ENCODE measurements around the gene CAPN10. TPM values are rescaled to one million over a fixed set of nuclear protein-coding genes. Genes with fewer than 3 reads are reported as not detected.

CAPN10 gene
- total and polyA plus RNA-seq, 3 donors from 2014 or later = 29.8 to 104 (median 66.5) TPM

DNA sequence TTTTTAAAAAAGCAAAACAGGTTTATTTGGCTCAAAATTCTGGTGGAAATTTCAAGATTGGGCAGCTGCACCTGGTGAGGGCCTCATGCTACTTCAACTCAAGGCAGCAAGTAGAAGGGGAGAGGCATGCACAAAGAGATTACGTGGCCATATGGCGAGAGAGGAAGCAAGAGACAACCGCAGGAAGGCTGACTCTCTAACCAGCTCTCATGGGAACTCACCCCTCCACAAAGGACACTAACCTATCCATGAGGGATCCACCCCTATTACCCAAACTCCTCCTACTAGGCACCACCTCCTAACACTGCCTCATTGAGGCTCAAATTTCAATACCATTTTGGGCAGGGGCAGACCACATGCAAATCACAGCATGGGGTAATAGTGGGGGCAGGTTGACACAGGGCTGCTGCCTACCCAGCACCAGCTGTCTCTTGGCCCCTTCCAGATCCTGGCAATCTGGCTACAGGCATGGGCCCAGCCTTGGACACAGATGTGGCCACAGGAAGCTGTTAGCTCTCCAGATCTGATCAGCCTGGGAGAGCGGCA, 2.0 kb upstream of the CAPN10 start:
- no peak overlapping the region for H3K27ac ChIP-seq
- DNase-seq = no peak
- H3K27me3 ChIP-seq = no peaks in the 10 kb centered on the region
- no peaks in the 10 kb centered on the region for H3K36me3 ChIP-seq (ENCODE audit: low read depth, missing control alignments)
- TF ChIP-seq POLR2A (IDR thresholded peaks at IDR 0.05) = no peak
- TF ChIP-seq CTCF (IDR thresholded peaks at IDR 0.05) = no peak
- intact Hi-C loops (cut with DNase I; ENCODE audit: low total_unique reads) = no loop called here
- H3K4me3 ChIP-seq = no peak overlapping the region
- peaks cover 26% of the 10 kb centered on the region for H3K4me1 ChIP-seq
- 71 to 77% methylated on average over 4 of the region's 4 CpGs for WGBS, 2 donors
- H3K9me3 ChIP-seq = no peaks in the 10 kb centered on the region

DNA sequence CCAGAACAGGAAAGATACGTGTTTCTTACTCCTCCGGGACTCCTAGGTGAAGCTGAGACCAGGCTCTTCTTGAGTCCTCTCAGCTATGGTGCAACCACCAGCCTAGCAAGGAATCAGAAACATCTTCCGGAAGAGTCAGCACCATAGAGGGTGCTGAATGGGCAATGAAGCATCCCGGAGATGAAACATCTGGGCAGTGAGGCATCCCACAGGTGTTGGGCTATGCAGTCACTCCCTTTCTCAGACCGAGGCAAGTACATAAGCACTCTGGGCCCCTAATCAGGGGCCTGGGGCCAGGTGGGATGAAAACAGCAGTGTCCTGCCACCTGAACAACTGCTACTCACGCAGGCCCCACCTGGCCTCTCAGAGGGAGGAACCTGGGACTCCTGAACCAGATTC, 1.4 kb upstream of the CAPN10 start:
- Histone ChIP-seq H3K27ac (no peak overlapping the region), H3K27me3 (no peaks in the 10 kb centered on the region), H3K4me1 (peaks cover 26% of the 10 kb centered on the region), H3K9me3 (no peaks in the 10 kb centered on the region), H3K36me3 (ENCODE audit: low read depth, missing control alignments) (no peaks in the 10 kb centered on the region), H3K4me3 (peak overlapping the region in 1 of 2 donors; percentile 88)
- no peak for DNase-seq
- WGBS, 2 donors = 35 to 52% methylated on average over 5 to 6 of the region's 6 CpGs
- no peak for TF ChIP-seq CTCF (IDR thresholded peaks at IDR 0.05)
- TF ChIP-seq POLR2A (IDR thresholded peaks at IDR 0.05) = no peak
- intact Hi-C loops (cut with DNase I; ENCODE audit: low total_unique reads) = no loop called here

DNA sequence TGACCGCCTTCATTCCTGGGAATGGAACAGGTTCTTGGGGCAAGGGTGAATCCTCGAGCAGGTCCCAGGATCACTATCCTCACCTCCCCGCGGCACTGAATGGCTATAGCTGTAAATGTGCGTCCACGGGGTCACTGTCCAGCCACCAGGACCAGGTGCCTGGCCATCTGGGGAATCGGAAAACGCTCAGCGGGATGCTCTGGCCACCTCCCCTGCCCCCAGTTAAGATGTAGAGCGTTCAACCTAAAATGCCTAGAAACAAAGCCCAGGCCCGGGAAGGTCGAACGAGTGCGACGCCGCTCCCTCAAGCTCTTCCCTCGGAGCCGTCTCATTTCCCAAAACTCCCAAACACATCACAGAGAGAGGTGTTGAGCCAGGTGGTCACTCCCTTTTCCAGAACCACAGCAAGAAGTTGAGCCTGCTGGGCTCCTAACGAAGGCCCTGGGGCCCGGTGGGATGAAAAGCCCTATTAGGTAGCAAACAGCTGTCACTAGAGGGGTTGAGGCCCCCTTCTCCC, 795 bp upstream of the CAPN10 start:
- H3K9me3 ChIP-seq = no peaks in the 10 kb centered on the region
- no peak for DNase-seq
- TF ChIP-seq POLR2A (IDR thresholded peaks at IDR 0.05) = no peak
- no peak for TF ChIP-seq CTCF (IDR thresholded peaks at IDR 0.05)
- intact Hi-C loops (cut with DNase I; ENCODE audit: low total_unique reads) = no loop called here
- H3K27ac ChIP-seq = peak overlapping the region; percentile 91 to 95
- peaks cover 26% of the 10 kb centered on the region for H3K4me1 ChIP-seq
- WGBS, 2 donors = 1% methylated on average over 20 of the region's 20 CpGs
- H3K4me3 ChIP-seq = peak overlapping the region; percentile 85 to 88
- H3K36me3 ChIP-seq (ENCODE audit: low read depth, missing control alignments) = no peaks in the 10 kb centered on the region
- no peaks in the 10 kb centered on the region for H3K27me3 ChIP-seq

DNA sequence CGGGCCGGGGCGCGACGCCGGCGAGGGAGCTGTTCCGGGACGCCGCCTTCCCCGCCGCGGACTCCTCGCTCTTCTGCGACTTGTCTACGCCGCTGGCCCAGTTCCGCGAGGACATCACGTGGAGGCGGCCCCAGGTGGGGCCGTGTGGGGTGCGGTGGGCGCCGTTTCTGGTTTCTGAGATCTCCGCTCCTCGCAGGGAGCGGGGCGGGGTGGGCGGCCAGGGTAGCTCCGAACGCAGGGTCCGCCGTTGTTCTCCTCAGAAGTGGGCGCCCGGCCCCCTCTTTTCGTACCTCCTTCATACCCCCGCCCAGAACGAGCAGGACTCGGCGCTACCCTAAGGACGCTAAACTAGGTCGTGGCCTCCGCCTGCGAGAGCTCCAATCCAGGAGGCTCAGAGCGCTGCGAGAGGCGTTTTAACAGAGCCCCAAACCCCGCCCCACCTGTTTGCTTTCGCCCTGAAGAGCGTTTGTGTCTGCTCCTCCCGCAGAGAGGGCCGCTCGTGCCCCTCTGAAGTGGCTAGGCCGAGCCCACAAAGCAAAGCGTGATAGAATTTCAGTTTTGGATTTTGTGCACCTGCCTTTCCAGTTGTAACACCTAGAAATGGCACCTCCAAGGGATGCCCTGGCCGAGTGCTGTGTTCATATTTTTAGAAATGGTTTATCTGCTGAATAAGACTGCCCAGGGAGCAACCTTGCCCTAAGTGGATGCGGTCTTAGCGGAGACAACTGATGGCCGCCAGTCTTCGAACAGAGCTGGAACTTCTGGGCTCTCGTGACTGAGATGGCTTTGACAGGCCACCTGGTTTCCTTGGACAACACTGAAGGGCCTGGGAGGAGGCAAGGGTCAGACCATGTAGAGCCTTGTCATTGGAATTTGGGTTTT, 626 bp downstream of the CAPN10 start:
- intact Hi-C loops (cut with DNase I; ENCODE audit: low total_unique reads) = no loop called here
- H3K27ac ChIP-seq = peak overlapping the region; percentile 36 to 95
- H3K36me3 ChIP-seq (ENCODE audit: low read depth, missing control alignments) = no peaks in the 10 kb centered on the region
- no peaks in the 10 kb centered on the region for H3K9me3 ChIP-seq
- peak; percentile 33 for DNase-seq
- 2 to 8% methylated on average over 22 to 62 of the region's 62 CpGs for WGBS, 2 donors
- TF ChIP-seq CTCF (IDR thresholded peaks at IDR 0.05) (no peak), POLR2A (IDR thresholded peaks at IDR 0.05) (no peak)
- H3K4me1 ChIP-seq = peaks cover 26% of the 10 kb centered on the region
- peak overlapping the region; percentile 85 to 88 for H3K4me3 ChIP-seq
- no peaks in the 10 kb centered on the region for H3K27me3 ChIP-seq
